Activated B cell treated with CpG ODN at 0.5 μM for 24 hours (primary cell): ENCODE measurements around the gene TNFRSF1A. TPM values are rescaled to one million over a fixed set of nuclear protein-coding genes. Genes with fewer than 3 reads are reported as not detected.

ENCODE experiments used
- ATAC-seq: fragments of 200-7000 bp; cut with Tn5 transposase; one replicate; pipeline ENCODE4 v1.10.0; 2021; ENCODE audit warnings: low read depth, mild to moderate bottlenecking, moderate library complexity
- CTCF ChIA-PET: fragments of 350-600 bp; sonication (Branson Sonifier 250); formaldehyde crosslinking; loops from one replicate; lab custom pipeline; 2021; ENCODE audit warnings: antibody characterized with exemption; lab: Charles Lee
- POLR2A ChIA-PET: fragments of 350-600 bp; sonication (Branson Sonifier 250); formaldehyde crosslinking; loops from one replicate; lab custom pipeline; 2021; ENCODE audit warnings: antibody characterized with exemption; lab: Charles Lee
- DNase-seq: peaks from one replicate; pipeline ENCODE4 v3.0.0; 2022
- H3K27ac Mint-ChIP-seq: one replicate; pipeline ENCODE4 v1.8.0; 2020; ENCODE audit warnings: mixed read lengths
- H3K27me3 Mint-ChIP-seq: one replicate; pipeline ENCODE4 v1.8.0; 2021; ENCODE audit warnings: mixed read lengths
- H3K36me3 Mint-ChIP-seq: one replicate; pipeline ENCODE4 v1.8.0; 2021; ENCODE audit warnings: low read depth, mixed read lengths
- H3K4me1 Mint-ChIP-seq: one replicate; pipeline ENCODE4 v1.8.0; 2021; ENCODE audit warnings: mixed read lengths
- H3K4me3 Mint-ChIP-seq: one replicate; pipeline ENCODE4 v1.8.0; 2020; ENCODE audit warnings: mild to moderate bottlenecking, mixed read lengths
- H3K9me3 Mint-ChIP-seq: one replicate; pipeline ENCODE4 v1.8.0; 2020; ENCODE audit warnings: mixed read lengths
- CTCF ChIP-seq: fragments of 200-600 bp; IDR thresholded peaks from one replicate; pipeline ENCODE4 v1.8.0; 2022; ENCODE audit warnings: antibody characterized with exemption, mild to moderate bottlenecking
- intact Hi-C: fragments of 100-400 bp; cut with micrococcal nuclease; formaldehyde crosslinking; loops from one replicate; pipeline ENCODE4 v1.15.1; 2024
- total RNA-seq: library from RNA; stranded (reverse); gene quantifications from 2 replicates; pipeline ENCODE4 v1.2.3, GENCODE V29; 2022

Gene TNFRSF1A
- total RNA-seq, 1 donor from 2014 or later = not detected

- DNase-seq = no peak
- Mint-ChIP-seq H3K27me3 (peaks cover 16% of the 10 kb centered on the region), H3K4me3 (no peak overlapping the region), H3K36me3 (no peaks in the 10 kb centered on the region), H3K27ac (no peak overlapping the region), H3K9me3 (peaks cover 6% of the 10 kb centered on the region), H3K4me1 (peaks cover 9% of the 10 kb centered on the region)
- intact Hi-C loops = loop anchor here (1.0 kb wide), 1 partner anchor 44 kb away; no protein-coding TSS in a partner anchor
- POLR2A ChIA-PET = interaction anchor here (0.7 kb wide), 1 partner anchor 239 kb away, joined by 3 read pairs; no protein-coding TSS in a partner anchor
- peak; percentile 77 for ATAC-seq
- CTCF ChIA-PET = no interaction called here
- no peak for TF ChIP-seq CTCF
Observed at GRCh38 chr12:6367065-6367968, 25.4 kb upstream of the TNFRSF1A start.

GRCh38 chr12:6364044-6364374 lies 22.1 kb upstream of the TNFRSF1A start:
- ChIA-PET CTCF (interaction anchor here (0.6 kb wide), 1 partner anchor 167 kb away, joined by 3 read pairs; no protein-coding TSS in a partner anchor), POLR2A (no interaction called here)
- Mint-ChIP-seq H3K27ac (no peak overlapping the region), H3K36me3 (no peaks in the 10 kb centered on the region), H3K9me3 (peaks cover 6% of the 10 kb centered on the region), H3K27me3 (peaks cover 31% of the 10 kb centered on the region), H3K4me3 (peak overlapping the region; percentile 42), H3K4me1 (peaks cover 14% of the 10 kb centered on the region)
- ATAC-seq = no peak
- no peak for DNase-seq
- intact Hi-C loops = no loop called here
- TF ChIP-seq CTCF = no peak

- intact Hi-C loops = no loop called here
- Mint-ChIP-seq H3K27ac (no peak overlapping the region), H3K4me3 (peak overlapping the region; percentile 63), H3K36me3 (no peaks in the 10 kb centered on the region), H3K4me1 (peaks cover 14% of the 10 kb centered on the region), H3K9me3 (peaks cover 6% of the 10 kb centered on the region), H3K27me3 (peaks cover 33% of the 10 kb centered on the region)
- ATAC-seq (peak; percentile 75), DNase-seq (peak; percentile 33)
- POLR2A ChIA-PET = interaction anchor here (1.0 kb wide), 1 partner anchor 33 kb away, joined by 3 read pairs; no protein-coding TSS in a partner anchor
- no peak for TF ChIP-seq CTCF
- CTCF ChIA-PET = interaction anchor here (0.6 kb wide), 1 partner anchor 167 kb away, joined by 3 read pairs; no protein-coding TSS in a partner anchor
Observed at GRCh38 chr12:6363330-6364043, 21.6 kb upstream of the TNFRSF1A start.

- intact Hi-C loops = no loop called here
- ATAC-seq (no peak), DNase-seq (no peak)
- POLR2A ChIA-PET = interaction anchor here (1.0 kb wide), 1 partner anchor 33 kb away, joined by 3 read pairs; no protein-coding TSS in a partner anchor
- Mint-ChIP-seq H3K27me3 (peaks cover 39% of the 10 kb centered on the region), H3K36me3 (no peaks in the 10 kb centered on the region), H3K4me1 (peaks cover 13% of the 10 kb centered on the region), H3K9me3 (peaks cover 6% of the 10 kb centered on the region), H3K27ac (no peak overlapping the region), H3K4me3 (no peak overlapping the region)
- TF ChIP-seq CTCF = no peak
- CTCF ChIA-PET = no interaction called here
Observed at GRCh38 chr12:6363010-6363329, 21.1 kb upstream of the TNFRSF1A start.

- ATAC-seq (no peak), DNase-seq (no peak)
- intact Hi-C loops = no loop called here
- H3K27ac Mint-ChIP-seq = no peak overlapping the region
- peaks cover 3% of the 10 kb centered on the region for H3K9me3 Mint-ChIP-seq
- no peak overlapping the region for H3K4me3 Mint-ChIP-seq
- H3K27me3 Mint-ChIP-seq = peaks cover 39% of the 10 kb centered on the region
- ChIA-PET POLR2A (interaction anchor here (1.0 kb wide), 1 partner anchor 32 kb away, joined by 3 read pairs; no protein-coding TSS in a partner anchor), CTCF (no interaction called here)
- TF ChIP-seq CTCF = no peak
- H3K36me3 Mint-ChIP-seq = no peaks in the 10 kb centered on the region
- peaks cover 8% of the 10 kb centered on the region for H3K4me1 Mint-ChIP-seq
Observed at GRCh38 chr12:6362403-6362802, 20.5 kb upstream of the TNFRSF1A start.
